Natural killer cell (primary cell): ENCODE results near the gene SPINDOC. TPM values are rescaled to one million over a fixed set of nuclear protein-coding genes. Genes with fewer than 3 reads are reported as not detected.

Source experiments
- ATAC-seq, 3 donors: fragments of 150-1000 bp in 2 of 3; fragments of 200-7000 bp in 1 of 3; cut with Tn5 transposase; 1 replicate in 1 of 3; 2 replicates in 2 of 3; pipeline ENCODE4 v1.10.0; 2021; ENCODE audit warnings: mild to moderate bottlenecking in 2 of 3, moderate library complexity in 2 of 3
- DNase-seq, 2 donors: peaks; one replicate each; pipeline versions ENCODE4 v3.0.0 to v3.0.0-alpha.2; 2013 to 2021; ENCODE audit warnings: mixed read lengths in 1 of 2
- H3K27ac ChIP-seq: one replicate; pipeline ENCODE4 v1.5.1; 2013; ENCODE audit warnings: mild to moderate bottlenecking, low read length
- H3K27me3 ChIP-seq: one replicate; pipeline ENCODE4 v1.6.1; 2013; ENCODE audit warnings: low read length; ENCODE audit not compliant: control insufficient read depth, insufficient read depth
- H3K36me3 ChIP-seq: one replicate; pipeline ENCODE4 v1.6.1; 2013; ENCODE audit warnings: low read length; ENCODE audit not compliant: control insufficient read depth, insufficient read depth
- H3K4me1 ChIP-seq: one replicate; pipeline ENCODE4 v1.6.1; 2013; ENCODE audit warnings: low read length; ENCODE audit not compliant: control insufficient read depth, insufficient read depth
- H3K4me3 ChIP-seq: one replicate; pipeline ENCODE4 v1.5.1; 2013; ENCODE audit warnings: low read length
- H3K9me3 ChIP-seq: one replicate; pipeline ENCODE4 v1.6.1; 2013; ENCODE audit warnings: low read length; ENCODE audit not compliant: control insufficient read depth, insufficient read depth
- H3K27ac Mint-ChIP-seq, 2 donors: one replicate each; pipeline ENCODE4 v1.8.0; 2022; ENCODE audit warnings: mild to moderate bottlenecking in 2 of 2, mixed read lengths in 2 of 2, moderate library complexity in 1 of 2
- H3K27me3 Mint-ChIP-seq, 2 donors: one replicate each; pipeline ENCODE4 v1.8.0; 2022; ENCODE audit warnings: low read depth in 2 of 2, mixed read lengths in 2 of 2
- H3K36me3 Mint-ChIP-seq: one replicate; pipeline ENCODE4 v1.8.0; 2022; ENCODE audit warnings: mixed read lengths
- H3K4me1 Mint-ChIP-seq, 2 donors: one replicate each; pipeline ENCODE4 v1.8.0; 2022; ENCODE audit warnings: mixed read lengths in 2 of 2
- H3K4me3 Mint-ChIP-seq: one replicate; pipeline ENCODE4 v1.8.0; 2022; ENCODE audit warnings: mild to moderate bottlenecking, moderate library complexity, mixed read lengths
- H3K9me3 Mint-ChIP-seq, 2 donors: one replicate each; pipeline ENCODE4 v1.8.0; 2022; ENCODE audit warnings: mixed read lengths in 2 of 2
- WGBS: methylation state at CpG from one replicate; pipeline ENCODE4 v1.1.7; 2013; ENCODE audit warnings: missing lambda C conversion rate; ENCODE audit not compliant: insufficient coverage; 5-methylcytosine and 5-hydroxymethylcytosine counted together
- intact Hi-C: fragments of 100-400 bp; cut with micrococcal nuclease; formaldehyde crosslinking; loops from one replicate; pipeline ENCODE4 v1.14.2; 2022
- total RNA-seq, 4 donors: library from RNA; stranded (reverse); fragments of 120-200 nt in 1 of 4; gene quantifications; one replicate each; pipeline versions ENCODE4 v1.2.3 to v1.2.4, GENCODE V29; 2013 to 2022
- TF ChIP-seq, protein P1 (sequence below): fragments of 200-600 bp; IDR thresholded peaks from one replicate; pipeline ENCODE4 v1.8.0; 2022; ENCODE audit warnings: antibody characterized with exemption

SPINDOC gene
- total RNA-seq, 3 donors from 2014 or later (not counting 1 experiment from before 2014, with no cell fraction given) = 15.6 to 25.3 (median 21.1) TPM

DNA sequence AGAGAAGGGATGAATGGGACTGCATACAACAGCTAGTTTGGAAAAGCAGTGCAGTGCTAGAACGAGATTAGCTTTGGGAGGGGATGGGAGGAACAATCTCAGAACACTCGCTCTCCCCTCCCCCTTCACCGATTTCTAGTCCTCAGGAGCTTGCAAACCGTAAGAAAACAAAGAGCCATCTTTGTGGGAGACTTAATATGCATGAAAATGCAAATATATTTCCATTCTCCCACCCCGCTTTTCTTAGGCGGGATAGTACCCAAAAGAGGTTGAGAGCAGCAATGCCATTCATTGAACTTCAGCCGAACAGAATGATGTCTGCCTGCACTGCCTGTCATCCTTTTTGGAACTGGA, 1.1 kb downstream of the SPINDOC start:
- TF ChIP-seq, protein P1, sequence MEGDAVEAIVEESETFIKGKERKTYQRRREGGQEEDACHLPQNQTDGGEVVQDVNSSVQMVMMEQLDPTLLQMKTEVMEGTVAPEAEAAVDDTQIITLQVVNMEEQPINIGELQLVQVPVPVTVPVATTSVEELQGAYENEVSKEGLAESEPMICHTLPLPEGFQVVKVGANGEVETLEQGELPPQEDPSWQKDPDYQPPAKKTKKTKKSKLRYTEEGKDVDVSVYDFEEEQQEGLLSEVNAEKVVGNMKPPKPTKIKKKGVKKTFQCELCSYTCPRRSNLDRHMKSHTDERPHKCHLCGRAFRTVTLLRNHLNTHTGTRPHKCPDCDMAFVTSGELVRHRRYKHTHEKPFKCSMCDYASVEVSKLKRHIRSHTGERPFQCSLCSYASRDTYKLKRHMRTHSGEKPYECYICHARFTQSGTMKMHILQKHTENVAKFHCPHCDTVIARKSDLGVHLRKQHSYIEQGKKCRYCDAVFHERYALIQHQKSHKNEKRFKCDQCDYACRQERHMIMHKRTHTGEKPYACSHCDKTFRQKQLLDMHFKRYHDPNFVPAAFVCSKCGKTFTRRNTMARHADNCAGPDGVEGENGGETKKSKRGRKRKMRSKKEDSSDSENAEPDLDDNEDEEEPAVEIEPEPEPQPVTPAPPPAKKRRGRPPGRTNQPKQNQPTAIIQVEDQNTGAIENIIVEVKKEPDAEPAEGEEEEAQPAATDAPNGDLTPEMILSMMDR = no peak
- Histone ChIP-seq H3K4me1 (peaks cover 17% of the 10 kb centered on the region), H3K4me3 (peak overlapping the region; percentile 87), H3K36me3 (peaks cover 12% of the 10 kb centered on the region), H3K27me3 (no peaks in the 10 kb centered on the region), H3K27ac (peak overlapping the region; percentile 11), H3K9me3 (no peaks in the 10 kb centered on the region)
- ATAC-seq (no peak), DNase-seq (peak in 1 of 2 donors; percentile 28)
- no peaks in the 10 kb centered on the region for H3K36me3 Mint-ChIP-seq
- no peaks in the 10 kb centered on the region for H3K9me3 Mint-ChIP-seq
- H3K4me1 Mint-ChIP-seq = peaks cover 16 to 36% of the 10 kb centered on the region in 2 donors
- H3K4me3 Mint-ChIP-seq = peak overlapping the region; percentile 85
- WGBS = 81% methylated on average over 3 of the region's 7 CpGs
- peak overlapping the region in 1 of 2 donors; percentile 63 for H3K27ac Mint-ChIP-seq
- H3K27me3 Mint-ChIP-seq = no peaks in the 10 kb centered on the region
- intact Hi-C loops = no loop called here

DNA sequence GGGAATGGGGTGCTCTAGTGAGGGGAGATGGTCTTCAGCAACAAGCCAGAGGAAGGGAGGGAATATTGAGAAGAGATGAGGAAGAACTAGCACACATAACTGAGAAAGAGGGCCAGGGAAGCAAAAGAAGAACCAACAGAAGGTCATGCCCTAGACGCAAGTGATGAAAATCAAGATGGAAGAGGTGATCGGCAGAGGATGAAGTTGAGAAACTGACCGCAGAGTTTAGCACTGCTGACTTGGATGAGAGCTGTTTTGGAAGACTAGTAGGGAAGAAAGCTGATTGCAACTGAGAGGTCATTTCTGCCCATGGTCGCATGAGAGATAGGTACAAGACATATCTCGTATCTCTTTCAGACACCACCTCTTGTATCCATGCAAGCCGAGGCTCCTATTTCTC, 2.9 kb downstream of the SPINDOC start:
- H3K9me3 Mint-ChIP-seq = no peaks in the 10 kb centered on the region
- peaks cover 23% of the 10 kb centered on the region for H3K36me3 ChIP-seq

DNA sequence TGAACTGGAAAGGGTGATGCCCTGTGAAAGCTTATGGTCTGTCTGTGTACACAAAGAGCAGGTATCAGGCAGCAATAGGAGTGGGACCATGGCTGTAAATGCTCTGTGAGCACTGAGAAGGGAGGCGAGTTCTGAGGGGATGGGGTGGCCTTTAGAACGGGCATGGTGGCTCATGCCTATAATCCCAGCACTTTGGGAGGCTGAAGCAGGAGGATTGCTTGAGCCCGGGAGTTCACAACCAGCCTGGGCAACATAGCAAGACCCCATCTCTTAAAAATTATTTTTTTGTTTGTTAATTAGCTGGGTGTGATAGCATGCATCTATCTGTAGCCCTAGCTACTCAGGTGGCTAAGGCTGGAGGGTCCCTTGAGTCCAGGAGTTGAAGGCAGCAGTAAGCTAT, 3.5 kb downstream of the SPINDOC start:
- Histone ChIP-seq H3K36me3 (peaks cover 27% of the 10 kb centered on the region), H3K9me3 (no peaks in the 10 kb centered on the region), H3K27ac (no peak overlapping the region), H3K27me3 (no peaks in the 10 kb centered on the region), H3K4me3 (no peak overlapping the region), H3K4me1 (peaks cover 17% of the 10 kb centered on the region)
- Mint-ChIP-seq H3K27ac (no peak overlapping the region), H3K4me1 (peaks cover 16 to 36% of the 10 kb centered on the region in 2 donors), H3K27me3 (no peaks in the 10 kb centered on the region), H3K4me3 (no peak overlapping the region), H3K36me3 (no peaks in the 10 kb centered on the region), H3K9me3 (no peaks in the 10 kb centered on the region)
- ATAC-seq (no peak), DNase-seq (no peak)
- TF ChIP-seq, protein P1 = no peak
- WGBS = 100% methylated on average over 3 of the region's 3 CpGs
- intact Hi-C loops = no loop called here

More for the DNA sequence above, 2.9 kb downstream of the SPINDOC start:
- WGBS = 98% methylated on average over 6 of the region's 6 CpGs
- intact Hi-C loops = no loop called here
- Histone ChIP-seq H3K4me3 (no peak overlapping the region), H3K27ac (no peak overlapping the region), H3K27me3 (no peaks in the 10 kb centered on the region), H3K4me1 (peaks cover 17% of the 10 kb centered on the region), H3K9me3 (no peaks in the 10 kb centered on the region)
- H3K4me3 Mint-ChIP-seq = no peak overlapping the region
- TF ChIP-seq, protein P1 = no peak
- H3K4me1 Mint-ChIP-seq = peaks cover 16 to 36% of the 10 kb centered on the region in 2 donors
- no peaks in the 10 kb centered on the region for H3K27me3 Mint-ChIP-seq
- no peaks in the 10 kb centered on the region for H3K36me3 Mint-ChIP-seq
- DNase-seq (no peak), ATAC-seq (no peak)
- no peak overlapping the region for H3K27ac Mint-ChIP-seq

DNA sequence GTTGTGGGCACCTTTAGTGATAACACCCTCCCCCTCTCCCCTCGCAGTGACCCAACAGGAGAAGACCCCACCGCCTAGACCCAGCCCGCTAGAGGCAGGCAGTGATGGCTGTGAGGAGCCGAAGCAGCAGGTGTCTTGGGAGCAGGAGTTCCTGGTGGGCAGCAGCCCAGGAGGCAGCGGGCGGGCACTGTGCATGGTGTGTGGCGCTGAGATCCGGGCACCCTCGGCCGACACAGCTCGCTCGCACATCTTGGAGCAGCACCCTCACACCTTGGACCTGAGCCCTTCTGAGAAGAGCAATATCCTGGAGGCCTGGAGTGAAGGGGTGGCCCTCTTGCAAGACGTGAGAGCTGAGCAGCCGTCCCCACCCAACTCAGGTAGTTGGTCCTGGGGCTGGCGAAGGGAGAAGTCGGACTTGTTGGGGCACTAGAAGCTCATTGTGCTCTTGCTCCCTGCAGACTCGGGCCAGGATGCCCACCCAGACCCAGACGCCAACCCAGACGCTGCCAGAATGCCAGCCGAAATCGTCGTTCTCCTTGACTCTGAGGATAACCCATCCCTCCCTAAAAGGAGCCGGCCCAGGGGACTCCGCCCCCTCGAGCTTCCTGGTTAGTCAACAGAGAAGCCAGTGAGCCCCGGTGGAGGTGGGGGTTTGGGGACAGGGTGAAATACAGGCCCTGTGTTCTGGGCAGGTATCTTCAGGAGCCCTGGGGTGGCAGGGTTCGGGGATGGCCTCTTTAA, 4.7 kb downstream of the SPINDOC start:
- no peaks in the 10 kb centered on the region for H3K9me3 ChIP-seq
- H3K27me3 ChIP-seq = no peaks in the 10 kb centered on the region
- Mint-ChIP-seq H3K9me3 (no peaks in the 10 kb centered on the region), H3K27ac (no peak overlapping the region), H3K27me3 (no peaks in the 10 kb centered on the region), H3K4me1 (peaks cover 16 to 32% of the 10 kb centered on the region in 2 donors), H3K36me3 (no peaks in the 10 kb centered on the region), H3K4me3 (no peak overlapping the region)
- peaks cover 37% of the 10 kb centered on the region for H3K36me3 ChIP-seq
- no peak overlapping the region for H3K27ac ChIP-seq
- H3K4me1 ChIP-seq = peaks cover 12% of the 10 kb centered on the region
- ATAC-seq = no peak
- 92% methylated on average over 26 of the region's 27 CpGs for WGBS
- no peak for DNase-seq
- TF ChIP-seq, protein P1 = no peak
- H3K4me3 ChIP-seq = no peak overlapping the region
- intact Hi-C loops = no loop called here
